PC-3 (cell line): ENCODE results near the gene SPOP. TPM values are rescaled to one million over a fixed set of nuclear protein-coding genes. Genes with fewer than 3 reads are reported as not detected.

ENCODE experiments used
- ATAC-seq: fragments of 200-7000 bp; cut with Tn5 transposase; 2 replicates; pipeline ENCODE4 v1.9.1; 2020; ENCODE audit warnings: mild to moderate bottlenecking, moderate library complexity
- BruUV-seq: library from RNA; stranded (reverse); fragments of 400-500 nt; replicated peaks from 2 replicates; lab custom pipeline; 2021; lab: Mats Ljungman, UMichigan
- CTCF ChIA-PET: fragments of 300-600 bp; sonication (Branson Sonifier 250); formaldehyde crosslinking; loops from one replicate; lab custom pipeline; 2022; ENCODE audit warnings: antibody characterized with exemption; lab: Charles Lee
- POLR2A ChIA-PET: fragments of 300-600 bp; sonication (Branson Sonifier 250); formaldehyde crosslinking; loops from one replicate; lab custom pipeline; 2022; ENCODE audit warnings: antibody characterized with exemption; ENCODE audit not compliant: unreplicated experiment; lab: Charles Lee
- DNase-seq: peaks from one replicate; pipeline ENCODE4 v3.0.0-alpha.2; 2015
- H2AFZ ChIP-seq: fragments of 300-600 bp; sonication (generic); 2 replicates; pipeline ENCODE4 v1.6.0; 2016; ENCODE audit warnings: antibody characterized with exemption, low read length
- H3F3A ChIP-seq: fragments of 300-600 bp; sonication (generic); one replicate; pipeline ENCODE4 v1.6.0; 2017; ENCODE audit warnings: antibody characterized with exemption, low read length, control low read depth, mild to moderate bottlenecking; ENCODE audit not compliant: unreplicated experiment
- H3K27ac ChIP-seq: fragments of 300-600 bp; sonication (generic); 2 replicates; pipeline ENCODE4 v1.5.1; 2016; ENCODE audit warnings: mild to moderate bottlenecking, low read length
- H3K27me3 ChIP-seq: fragments of 300-600 bp; sonication (generic); 2 replicates; pipeline ENCODE4 v1.6.1; 2016; ENCODE audit warnings: low read length, mixed read lengths
- H3K36me3 ChIP-seq: fragments of 300-600 bp; sonication (generic); 2 replicates; pipeline ENCODE4 v1.6.1; 2016; ENCODE audit warnings: low read depth, mixed run types, low read length, mixed read lengths
- H3K4me1 ChIP-seq: fragments of 300-600 bp; sonication (generic); 2 replicates; pipeline ENCODE4 v1.5.1; 2016; ENCODE audit warnings: low read length; ENCODE audit not compliant: insufficient read depth
- H3K4me2 ChIP-seq: fragments of 300-600 bp; sonication (generic); 2 replicates; pipeline ENCODE4 v1.6.0; 2016; ENCODE audit warnings: low read length
- H3K4me3 ChIP-seq: fragments of 300-600 bp; sonication (generic); 2 replicates; pipeline ENCODE4 v1.5.1; 2016; ENCODE audit warnings: mild to moderate bottlenecking, low read length, mixed read lengths
- H3K79me2 ChIP-seq: fragments of 300-600 bp; sonication (generic); 2 replicates; pipeline ENCODE4 v1.6.1; 2017; ENCODE audit warnings: low read length, mixed read lengths
- H3K9ac ChIP-seq: fragments of 300-600 bp; sonication (generic); 2 replicates; pipeline ENCODE4 v1.6.0; 2016; ENCODE audit warnings: mild to moderate bottlenecking, low read length
- H3K9me2 ChIP-seq: fragments of 300-600 bp; sonication (generic); replicated peaks from 2 replicates; pipeline ENCODE4 v1.6.1; 2016; ENCODE audit warnings: mixed run types, low read length, mixed read lengths
- H3K9me3 ChIP-seq: fragments of 300-600 bp; sonication (generic); 2 replicates; pipeline ENCODE4 v1.6.1; 2016; ENCODE audit warnings: low read length, mixed read lengths
- H4K20me1 ChIP-seq: fragments of 300-600 bp; sonication (generic); 2 replicates; pipeline ENCODE4 v1.6.1; 2016; ENCODE audit warnings: low read length, mixed read lengths
- EZH2 ChIP-seq: fragments of 300-600 bp; sonication (generic); IDR thresholded peaks from one replicate; pipeline ENCODE4 v1.6.1; 2017; ENCODE audit warnings: antibody characterized with exemption, mild to moderate bottlenecking, low read length; ENCODE audit not compliant: unreplicated experiment
- EZH2phosphoT487 ChIP-seq: fragments of 300-600 bp; sonication (generic); IDR thresholded peaks from 2 replicates; pipeline ENCODE4 v1.6.1; 2018; ENCODE audit warnings: mild to moderate bottlenecking, antibody characterized with exemption, low read length, borderline replicate concordance
- intact Hi-C: fragments of 100-400 bp; cut with micrococcal nuclease; formaldehyde crosslinking; loops from 2 replicates; pipeline ENCODE4 v1.9.0; 2023
- total RNA-seq: library from RNA; depleted of rRNA; stranded (reverse); fragments of >200 nt; gene quantifications from 2 replicates; pipeline ENCODE4 v1.2.3, GENCODE V29; 2014
- TF ChIP-seq, protein P1 (sequence below): fragments of 300-600 bp; sonication (generic); conservative IDR thresholded peaks from 2 replicates; pipeline ENCODE4 v1.5.1; 2017; ENCODE audit warnings: antibody characterized with exemption, low read depth, mild to moderate bottlenecking, low read length

The SPOP gene
- total RNA-seq, 1 experiment from 2014 or later: 54.7 TPM

DNA sequence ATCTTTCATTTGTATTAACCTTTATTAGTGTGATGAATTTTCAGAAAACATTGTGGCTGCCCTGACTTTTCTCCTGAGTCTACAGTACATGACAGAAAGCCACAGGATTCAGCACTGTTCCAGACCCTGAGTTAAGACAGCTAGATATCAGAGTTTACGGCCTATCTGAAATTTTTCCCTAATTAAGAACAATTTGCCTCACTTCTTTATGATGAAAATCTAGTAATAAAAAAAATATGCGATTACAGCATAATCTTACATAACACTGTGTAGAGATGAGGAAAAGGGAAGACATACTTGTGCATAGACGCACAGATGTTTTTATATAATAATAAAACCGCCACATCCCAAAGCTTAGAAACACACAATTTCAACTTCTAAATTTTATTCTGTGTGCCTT is 7.3 kb downstream of the SPOP start:
- no peak overlapping the region for H2AFZ ChIP-seq
- H3K4me2 ChIP-seq: no peak overlapping the region
- H3K27me3 ChIP-seq: no peaks in the 10 kb centered on the region
- peaks cover 11% of the 10 kb centered on the region; the same call in 1 of the 2 replicates for H3K36me3 ChIP-seq
- POLR2A ChIA-PET: no interaction called here
- CTCF ChIA-PET: no interaction called here
- peaks cover 84% of the 10 kb centered on the region for H3K79me2 ChIP-seq
- DNase-seq: no peak
- no peaks in the 10 kb centered on the region for H3K9me3 ChIP-seq
- BruUV-seq: no TSS peak
- TF ChIP-seq, protein P1, sequence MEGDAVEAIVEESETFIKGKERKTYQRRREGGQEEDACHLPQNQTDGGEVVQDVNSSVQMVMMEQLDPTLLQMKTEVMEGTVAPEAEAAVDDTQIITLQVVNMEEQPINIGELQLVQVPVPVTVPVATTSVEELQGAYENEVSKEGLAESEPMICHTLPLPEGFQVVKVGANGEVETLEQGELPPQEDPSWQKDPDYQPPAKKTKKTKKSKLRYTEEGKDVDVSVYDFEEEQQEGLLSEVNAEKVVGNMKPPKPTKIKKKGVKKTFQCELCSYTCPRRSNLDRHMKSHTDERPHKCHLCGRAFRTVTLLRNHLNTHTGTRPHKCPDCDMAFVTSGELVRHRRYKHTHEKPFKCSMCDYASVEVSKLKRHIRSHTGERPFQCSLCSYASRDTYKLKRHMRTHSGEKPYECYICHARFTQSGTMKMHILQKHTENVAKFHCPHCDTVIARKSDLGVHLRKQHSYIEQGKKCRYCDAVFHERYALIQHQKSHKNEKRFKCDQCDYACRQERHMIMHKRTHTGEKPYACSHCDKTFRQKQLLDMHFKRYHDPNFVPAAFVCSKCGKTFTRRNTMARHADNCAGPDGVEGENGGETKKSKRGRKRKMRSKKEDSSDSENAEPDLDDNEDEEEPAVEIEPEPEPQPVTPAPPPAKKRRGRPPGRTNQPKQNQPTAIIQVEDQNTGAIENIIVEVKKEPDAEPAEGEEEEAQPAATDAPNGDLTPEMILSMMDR: no peak
- TF ChIP-seq EZH2phosphoT487: no peak
- TF ChIP-seq EZH2: no peak
- intact Hi-C loops: no loop called here
- peaks cover 13% of the 10 kb centered on the region; the same call in 1 of the 2 replicates for H3K4me1 ChIP-seq
- no peaks in the 10 kb centered on the region for H3K9me2 ChIP-seq
- H3K27ac ChIP-seq: no peak overlapping the region
- H3K9ac ChIP-seq: no peak overlapping the region
- H3F3A ChIP-seq: no peaks in the 10 kb centered on the region
- ATAC-seq: no peak
- H4K20me1 ChIP-seq: 0 out of 2 replicates have a peak, but pooled peaks cover 4% of the 10 kb centered on the region
- no peak overlapping the region for H3K4me3 ChIP-seq

DNA sequence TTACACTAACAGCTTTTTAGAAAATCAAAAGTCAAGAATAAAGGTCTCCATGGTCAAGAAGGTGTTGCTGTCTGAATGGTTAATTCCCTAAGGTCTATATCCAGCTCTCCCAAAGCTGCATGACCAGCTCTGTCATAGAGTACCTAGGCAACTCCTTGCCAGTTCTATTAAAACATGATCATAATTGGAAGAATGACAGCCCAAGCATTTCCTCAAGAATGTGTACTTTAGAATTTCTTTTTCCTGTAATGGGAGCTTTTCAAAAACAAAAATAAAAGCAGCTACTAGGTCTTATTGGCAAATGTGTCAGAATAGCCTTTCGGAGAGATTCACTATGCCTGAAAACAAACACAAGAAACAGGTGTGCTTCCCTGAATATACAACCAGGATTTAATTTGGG is 7.9 kb downstream of the SPOP start:
- peaks cover 78% of the 10 kb centered on the region for H3K79me2 ChIP-seq
- no peak for TF ChIP-seq EZH2phosphoT487
- TF ChIP-seq, protein P1: no peak
- no peak for TF ChIP-seq EZH2
- H3F3A ChIP-seq: no peaks in the 10 kb centered on the region
- no peak overlapping the region for H3K27ac ChIP-seq
- DNase-seq: no peak
- no peak overlapping the region for H3K4me3 ChIP-seq
- H3K9ac ChIP-seq: no peak overlapping the region
- ChIA-PET CTCF (no interaction called here), POLR2A (no interaction called here)
- H3K4me1 ChIP-seq: peaks cover 6% of the 10 kb centered on the region; the same call in 1 of the 2 replicates
- H3K9me2 ChIP-seq: no peaks in the 10 kb centered on the region
- peaks cover 6% of the 10 kb centered on the region; the same call in 1 of the 2 replicates for H3K36me3 ChIP-seq
- no peak for ATAC-seq
- intact Hi-C loops: no loop called here
- no peaks in the 10 kb centered on the region for H3K27me3 ChIP-seq
- H4K20me1 ChIP-seq: 0 out of 2 replicates have a peak, but pooled peaks cover 3% of the 10 kb centered on the region
- BruUV-seq: no TSS peak
- no peak overlapping the region for H2AFZ ChIP-seq
- no peak overlapping the region for H3K4me2 ChIP-seq
- H3K9me3 ChIP-seq: no peaks in the 10 kb centered on the region

DNA sequence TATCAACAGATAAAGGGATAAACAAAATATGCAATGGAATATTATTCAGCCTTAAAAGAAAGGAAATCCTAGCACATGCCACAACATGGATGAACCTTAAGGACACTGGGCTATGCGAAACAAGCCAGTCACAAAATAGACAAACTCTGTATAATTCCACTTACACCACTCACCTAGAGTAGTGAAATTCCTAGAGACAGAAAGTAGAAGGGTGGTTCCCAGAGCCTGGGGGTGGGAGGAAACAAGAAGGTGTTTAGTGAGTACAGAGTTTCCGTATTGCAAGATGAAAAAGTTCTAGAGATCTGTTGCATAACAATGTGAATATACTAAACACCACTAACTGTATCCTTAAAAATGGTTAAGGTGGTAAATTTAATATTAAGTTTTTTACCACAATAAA is 10.0 kb downstream of the SPOP start:
- no peak for ATAC-seq
- TF ChIP-seq EZH2: no peak
- no peak for TF ChIP-seq EZH2phosphoT487
- ChIA-PET POLR2A (no interaction called here), CTCF (no interaction called here)
- Histone ChIP-seq H3K9ac (no peak overlapping the region), H3K4me1 (no peaks in the 10 kb centered on the region), H2AFZ (no peak overlapping the region), H3K27ac (no peak overlapping the region), H3K4me2 (no peak overlapping the region), H3K9me3 (no peaks in the 10 kb centered on the region), H3F3A (no peaks in the 10 kb centered on the region), H3K4me3 (no peak overlapping the region), H3K36me3 (peaks cover 3% of the 10 kb centered on the region; the same call in 1 of the 2 replicates), H3K27me3 (no peaks in the 10 kb centered on the region), H3K9me2 (no peaks in the 10 kb centered on the region), H3K79me2 (peaks cover 80% of the 10 kb centered on the region), H4K20me1 (no peaks in the 10 kb centered on the region)
- intact Hi-C loops: no loop called here
- no peak for DNase-seq
- BruUV-seq: no TSS peak
